ENCODE data around the gene FEN1. TPM values are rescaled to one million over a fixed set of nuclear protein-coding genes. Genes with fewer than 3 reads are reported as not detected.

FEN1 gene
- total and polyA plus RNA-seq, 2 of the 13 experiments (the other 11 are each of a cell fraction or from before 2014, with no cell fraction given) = 12.4 to 102 TPM

DNA sequence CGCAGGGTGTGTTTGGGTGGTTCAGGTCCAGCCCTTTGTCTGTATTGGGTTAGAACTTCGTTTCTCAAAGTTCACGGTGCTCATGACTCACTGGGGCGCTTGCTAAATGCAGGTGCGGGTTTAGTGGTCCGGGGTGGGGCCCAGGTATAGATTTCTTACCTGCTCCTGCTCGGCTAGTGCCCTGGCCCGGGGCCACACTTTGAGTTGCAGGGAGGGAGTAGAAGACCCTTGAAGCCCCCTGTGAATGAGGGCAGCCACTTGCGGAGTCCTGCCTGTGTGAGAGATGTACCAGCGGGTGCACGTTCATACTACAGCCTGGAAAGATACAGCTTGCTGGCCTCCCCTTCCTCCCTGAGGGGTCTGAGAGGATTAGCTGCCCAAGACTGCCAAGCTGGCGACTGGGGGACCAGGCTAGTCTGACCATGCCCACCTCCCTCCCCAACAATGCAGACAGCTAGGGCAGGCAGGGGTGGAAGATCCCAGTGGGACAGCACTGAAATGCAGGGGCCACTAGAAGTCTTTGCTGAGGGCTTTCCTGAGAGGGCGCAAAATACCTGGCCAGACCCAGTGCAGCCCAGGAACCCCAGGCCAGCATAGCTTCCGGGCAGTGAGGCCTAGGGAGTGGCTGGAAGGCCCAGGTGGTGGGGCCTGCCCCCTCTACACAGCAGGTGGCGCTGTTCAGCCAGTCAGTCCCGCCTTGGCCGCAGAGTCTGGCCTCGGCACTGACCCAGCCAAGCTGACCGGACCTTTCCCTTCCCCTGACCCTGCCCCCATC is 45.3 kb upstream of the FEN1 start (continued):
- TF ChIP-seq, protein P1, sequence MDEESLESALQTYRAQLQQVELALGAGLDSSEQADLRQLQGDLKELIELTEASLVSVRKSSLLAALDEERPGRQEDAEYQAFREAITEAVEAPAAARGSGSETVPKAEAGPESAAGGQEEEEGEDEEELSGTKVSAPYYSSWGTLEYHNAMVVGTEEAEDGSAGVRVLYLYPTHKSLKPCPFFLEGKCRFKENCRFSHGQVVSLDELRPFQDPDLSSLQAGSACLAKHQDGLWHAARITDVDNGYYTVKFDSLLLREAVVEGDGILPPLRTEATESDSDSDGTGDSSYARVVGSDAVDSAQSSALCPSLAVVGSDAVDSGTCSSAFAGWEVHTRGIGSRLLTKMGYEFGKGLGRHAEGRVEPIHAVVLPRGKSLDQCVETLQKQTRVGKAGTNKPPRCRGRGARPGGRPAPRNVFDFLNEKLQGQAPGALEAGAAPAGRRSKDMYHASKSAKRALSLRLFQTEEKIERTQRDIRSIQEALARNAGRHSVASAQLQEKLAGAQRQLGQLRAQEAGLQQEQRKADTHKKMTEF (CRISPR knock-in tag; IDR thresholded peaks at IDR 0.05) = peak; percentile 65; the same call in 1 of the 2 replicates
- TF ChIP-seq, protein P2, sequence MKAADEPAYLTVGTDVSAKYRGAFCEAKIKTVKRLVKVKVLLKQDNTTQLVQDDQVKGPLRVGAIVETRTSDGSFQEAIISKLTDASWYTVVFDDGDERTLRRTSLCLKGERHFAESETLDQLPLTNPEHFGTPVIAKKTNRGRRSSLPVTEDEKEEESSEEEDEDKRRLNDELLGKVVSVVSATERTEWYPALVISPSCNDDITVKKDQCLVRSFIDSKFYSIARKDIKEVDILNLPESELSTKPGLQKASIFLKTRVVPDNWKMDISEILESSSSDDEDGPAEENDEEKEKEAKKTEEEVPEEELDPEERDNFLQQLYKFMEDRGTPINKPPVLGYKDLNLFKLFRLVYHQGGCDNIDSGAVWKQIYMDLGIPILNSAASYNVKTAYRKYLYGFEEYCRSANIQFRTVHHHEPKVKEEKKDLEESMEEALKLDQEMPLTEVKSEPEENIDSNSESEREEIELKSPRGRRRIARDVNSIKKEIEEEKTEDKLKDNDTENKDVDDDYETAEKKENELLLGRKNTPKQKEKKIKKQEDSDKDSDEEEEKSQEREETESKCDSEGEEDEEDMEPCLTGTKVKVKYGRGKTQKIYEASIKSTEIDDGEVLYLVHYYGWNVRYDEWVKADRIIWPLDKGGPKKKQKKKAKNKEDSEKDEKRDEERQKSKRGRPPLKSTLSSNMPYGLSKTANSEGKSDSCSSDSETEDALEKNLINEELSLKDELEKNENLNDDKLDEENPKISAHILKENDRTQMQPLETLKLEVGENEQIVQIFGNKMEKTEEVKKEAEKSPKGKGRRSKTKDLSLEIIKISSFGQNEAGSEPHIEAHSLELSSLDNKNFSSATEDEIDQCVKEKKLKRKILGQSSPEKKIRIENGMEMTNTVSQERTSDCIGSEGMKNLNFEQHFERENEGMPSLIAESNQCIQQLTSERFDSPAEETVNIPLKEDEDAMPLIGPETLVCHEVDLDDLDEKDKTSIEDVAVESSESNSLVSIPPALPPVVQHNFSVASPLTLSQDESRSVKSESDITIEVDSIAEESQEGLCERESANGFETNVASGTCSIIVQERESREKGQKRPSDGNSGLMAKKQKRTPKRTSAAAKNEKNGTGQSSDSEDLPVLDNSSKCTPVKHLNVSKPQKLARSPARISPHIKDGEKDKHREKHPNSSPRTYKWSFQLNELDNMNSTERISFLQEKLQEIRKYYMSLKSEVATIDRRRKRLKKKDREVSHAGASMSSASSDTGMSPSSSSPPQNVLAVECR (CRISPR knock-in tag; IDR thresholded peaks at IDR 0.05; ENCODE audit: borderline replicate concordance) = peak; percentile 58; the same call in 1 of the 2 replicates
- TF ChIP-seq, protein P3, sequence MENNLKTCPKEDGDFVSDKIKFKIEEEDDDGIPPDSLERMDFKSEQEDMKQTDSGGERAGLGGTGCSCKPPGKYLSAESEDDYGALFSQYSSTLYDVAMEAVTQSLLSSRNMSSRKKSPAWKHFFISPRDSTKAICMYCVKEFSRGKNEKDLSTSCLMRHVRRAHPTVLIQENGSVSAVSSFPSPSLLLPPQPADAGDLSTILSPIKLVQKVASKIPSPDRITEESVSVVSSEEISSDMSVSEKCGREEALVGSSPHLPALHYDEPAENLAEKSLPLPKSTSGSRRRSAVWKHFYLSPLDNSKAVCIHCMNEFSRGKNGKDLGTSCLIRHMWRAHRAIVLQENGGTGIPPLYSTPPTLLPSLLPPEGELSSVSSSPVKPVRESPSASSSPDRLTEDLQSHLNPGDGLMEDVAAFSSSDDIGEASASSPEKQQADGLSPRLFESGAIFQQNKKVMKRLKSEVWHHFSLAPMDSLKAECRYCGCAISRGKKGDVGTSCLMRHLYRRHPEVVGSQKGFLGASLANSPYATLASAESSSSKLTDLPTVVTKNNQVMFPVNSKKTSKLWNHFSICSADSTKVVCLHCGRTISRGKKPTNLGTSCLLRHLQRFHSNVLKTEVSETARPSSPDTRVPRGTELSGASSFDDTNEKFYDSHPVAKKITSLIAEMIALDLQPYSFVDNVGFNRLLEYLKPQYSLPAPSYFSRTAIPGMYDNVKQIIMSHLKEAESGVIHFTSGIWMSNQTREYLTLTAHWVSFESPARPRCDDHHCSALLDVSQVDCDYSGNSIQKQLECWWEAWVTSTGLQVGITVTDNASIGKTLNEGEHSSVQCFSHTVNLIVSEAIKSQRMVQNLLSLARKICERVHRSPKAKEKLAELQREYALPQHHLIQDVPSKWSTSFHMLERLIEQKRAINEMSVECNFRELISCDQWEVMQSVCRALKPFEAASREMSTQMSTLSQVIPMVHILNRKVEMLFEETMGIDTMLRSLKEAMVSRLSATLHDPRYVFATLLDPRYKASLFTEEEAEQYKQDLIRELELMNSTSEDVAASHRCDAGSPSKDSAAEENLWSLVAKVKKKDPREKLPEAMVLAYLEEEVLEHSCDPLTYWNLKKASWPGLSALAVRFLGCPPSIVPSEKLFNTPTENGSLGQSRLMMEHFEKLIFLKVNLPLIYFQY (CRISPR knock-in tag; IDR thresholded peaks at IDR 0.05; ENCODE audit: borderline replicate concordance) = peak; percentile 95
- TF ChIP-seq, protein P4, sequence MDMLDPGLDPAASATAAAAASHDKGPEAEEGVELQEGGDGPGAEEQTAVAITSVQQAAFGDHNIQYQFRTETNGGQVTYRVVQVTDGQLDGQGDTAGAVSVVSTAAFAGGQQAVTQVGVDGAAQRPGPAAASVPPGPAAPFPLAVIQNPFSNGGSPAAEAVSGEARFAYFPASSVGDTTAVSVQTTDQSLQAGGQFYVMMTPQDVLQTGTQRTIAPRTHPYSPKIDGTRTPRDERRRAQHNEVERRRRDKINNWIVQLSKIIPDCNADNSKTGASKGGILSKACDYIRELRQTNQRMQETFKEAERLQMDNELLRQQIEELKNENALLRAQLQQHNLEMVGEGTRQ (IDR thresholded peaks at IDR 0.05; ENCODE audit: low read depth, low read length) = no peak
- TF ChIP-seq, protein P4 (CRISPR knock-in tag; IDR thresholded peaks at IDR 0.05; ENCODE audit: borderline replicate concordance) = no peak
- TF ChIP-seq, protein P5, sequence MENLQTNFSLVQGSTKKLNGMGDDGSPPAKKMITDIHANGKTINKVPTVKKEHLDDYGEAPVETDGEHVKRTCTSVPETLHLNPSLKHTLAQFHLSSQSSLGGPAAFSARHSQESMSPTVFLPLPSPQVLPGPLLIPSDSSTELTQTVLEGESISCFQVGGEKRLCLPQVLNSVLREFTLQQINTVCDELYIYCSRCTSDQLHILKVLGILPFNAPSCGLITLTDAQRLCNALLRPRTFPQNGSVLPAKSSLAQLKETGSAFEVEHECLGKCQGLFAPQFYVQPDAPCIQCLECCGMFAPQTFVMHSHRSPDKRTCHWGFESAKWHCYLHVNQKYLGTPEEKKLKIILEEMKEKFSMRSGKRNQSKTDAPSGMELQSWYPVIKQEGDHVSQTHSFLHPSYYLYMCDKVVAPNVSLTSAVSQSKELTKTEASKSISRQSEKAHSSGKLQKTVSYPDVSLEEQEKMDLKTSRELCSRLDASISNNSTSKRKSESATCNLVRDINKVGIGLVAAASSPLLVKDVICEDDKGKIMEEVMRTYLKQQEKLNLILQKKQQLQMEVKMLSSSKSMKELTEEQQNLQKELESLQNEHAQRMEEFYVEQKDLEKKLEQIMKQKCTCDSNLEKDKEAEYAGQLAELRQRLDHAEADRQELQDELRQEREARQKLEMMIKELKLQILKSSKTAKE (CRISPR knock-in tag; IDR thresholded peaks at IDR 0.05; ENCODE audit: borderline replicate concordance) = no peak
- TF ChIP-seq, protein P6, sequence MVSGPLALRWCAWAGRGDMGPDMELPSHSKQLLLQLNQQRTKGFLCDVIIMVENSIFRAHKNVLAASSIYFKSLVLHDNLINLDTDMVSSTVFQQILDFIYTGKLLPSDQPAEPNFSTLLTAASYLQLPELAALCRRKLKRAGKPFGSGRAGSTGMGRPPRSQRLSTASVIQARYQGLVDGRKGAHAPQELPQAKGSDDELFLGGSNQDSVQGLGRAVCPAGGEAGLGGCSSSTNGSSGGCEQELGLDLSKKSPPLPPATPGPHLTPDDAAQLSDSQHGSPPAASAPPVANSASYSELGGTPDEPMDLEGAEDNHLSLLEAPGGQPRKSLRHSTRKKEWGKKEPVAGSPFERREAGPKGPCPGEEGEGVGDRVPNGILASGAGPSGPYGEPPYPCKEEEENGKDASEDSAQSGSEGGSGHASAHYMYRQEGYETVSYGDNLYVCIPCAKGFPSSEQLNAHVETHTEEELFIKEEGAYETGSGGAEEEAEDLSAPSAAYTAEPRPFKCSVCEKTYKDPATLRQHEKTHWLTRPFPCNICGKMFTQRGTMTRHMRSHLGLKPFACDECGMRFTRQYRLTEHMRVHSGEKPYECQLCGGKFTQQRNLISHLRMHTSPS (CRISPR knock-in tag; IDR thresholded peaks at IDR 0.05; ENCODE audit: low read depth) = peak; percentile 60; the same call in 1 of the 2 replicates
- TF ChIP-seq IRX3 (CRISPR knock-in tag; IDR thresholded peaks at IDR 0.05; ENCODE audit: borderline replicate concordance, low read depth) (no peak), ZBTB7B (CRISPR knock-in tag; IDR thresholded peaks at IDR 0.05) (peak; percentile 69; the same call in 1 of the 2 replicates), STAG1 (CRISPR knock-in tag; IDR thresholded peaks at IDR 0.05) (peak; percentile 96), IRF2 (CRISPR knock-in tag; IDR thresholded peaks at IDR 0.05) (peak; percentile 86)
